H9 (cell line): ENCODE data around the gene LYST. TPM values are rescaled to one million over a fixed set of nuclear protein-coding genes. Genes with fewer than 3 reads are reported as not detected.

Experiments
- DNase-seq: peaks from one replicate; pipeline ENCODE4 v3.0.0-alpha.2; 2017
- H2AFZ ChIP-seq: one replicate; pipeline ENCODE4 v1.6.1; 2013; ENCODE audit warnings: mild to moderate bottlenecking, low read length, control low read depth, moderate library complexity
- H2AK5ac ChIP-seq: 2 replicates; pipeline ENCODE4 v1.6.1; 2013; ENCODE audit warnings: low read length, control low read depth, mixed read lengths; ENCODE audit not compliant: insufficient read length
- H2BK120ac ChIP-seq: one replicate; pipeline ENCODE4 v1.6.1; 2013; ENCODE audit warnings: low read depth, mild to moderate bottlenecking, low read length, control low read depth, inconsistent platforms; ENCODE audit not compliant: poor library complexity, severe bottlenecking
- H2BK12ac ChIP-seq: 2 replicates; pipeline ENCODE4 v1.6.1; 2013; ENCODE audit warnings: low read length, control low read depth, mixed read lengths, low read depth; ENCODE audit not compliant: insufficient read length
- H2BK15ac ChIP-seq: 2 replicates; pipeline ENCODE4 v1.6.1; 2013; ENCODE audit warnings: low read depth, low read length, control low read depth
- H2BK20ac ChIP-seq: one replicate; pipeline ENCODE4 v1.6.1; 2013; ENCODE audit warnings: low read depth, mild to moderate bottlenecking, low read length, control low read depth, inconsistent platforms; ENCODE audit not compliant: poor library complexity, severe bottlenecking
- H2BK5ac ChIP-seq: 2 replicates; pipeline ENCODE4 v1.6.1; 2013; ENCODE audit warnings: low read length, control low read depth, mixed read lengths; ENCODE audit not compliant: insufficient read length
- H3K14ac ChIP-seq: 2 replicates; pipeline ENCODE4 v1.6.1; 2013; ENCODE audit warnings: low read length, control low read depth; ENCODE audit not compliant: insufficient read depth
- H3K18ac ChIP-seq: 2 replicates; pipeline ENCODE4 v1.6.1; 2013; ENCODE audit warnings: low read depth, mild to moderate bottlenecking, mixed read lengths, low read length, control low read depth; ENCODE audit not compliant: insufficient read length
- H3K23ac ChIP-seq: 2 replicates; pipeline ENCODE4 v1.6.1; 2013; ENCODE audit warnings: low read length, control low read depth, mixed read lengths, low read depth; ENCODE audit not compliant: insufficient read length
- H3K23me2 ChIP-seq: 2 replicates; pipeline ENCODE4 v1.6.1; 2013; ENCODE audit warnings: low read depth, mild to moderate bottlenecking, mixed read lengths, low read length, control low read depth; ENCODE audit not compliant: insufficient read length, poor library complexity, severe bottlenecking
- H3K27ac ChIP-seq: 2 replicates; pipeline ENCODE4 v1.5.1; 2013; ENCODE audit warnings: low read length, control low read depth, mixed read lengths, low read depth; ENCODE audit not compliant: insufficient read length
- H3K27me3 ChIP-seq: 2 replicates; pipeline ENCODE4 v1.6.1; 2013; ENCODE audit warnings: low read length, control low read depth, inconsistent platforms; ENCODE audit not compliant: insufficient read depth
- H3K4ac ChIP-seq: 2 replicates; pipeline ENCODE4 v1.6.1; 2013; ENCODE audit warnings: low read depth, mild to moderate bottlenecking, control low read depth, inconsistent platforms, low read length, moderate library complexity
- H3K4me1 ChIP-seq: 2 replicates; pipeline ENCODE4 v1.6.1; 2013; ENCODE audit warnings: low read length, control low read depth, inconsistent platforms; ENCODE audit not compliant: insufficient read depth
- H3K4me2 ChIP-seq: 2 replicates; pipeline ENCODE4 v1.6.1; 2013; ENCODE audit warnings: low read length, control low read depth, mixed read lengths; ENCODE audit not compliant: insufficient read length, insufficient read depth
- H3K56ac ChIP-seq: 2 replicates; pipeline ENCODE4 v1.6.1; 2013; ENCODE audit warnings: low read depth, mild to moderate bottlenecking, mixed read lengths, low read length, control low read depth; ENCODE audit not compliant: insufficient read length
- H3K79me1 ChIP-seq: 2 replicates; pipeline ENCODE4 v1.6.1; 2013; ENCODE audit warnings: low read depth, mild to moderate bottlenecking, moderate library complexity, low read length, control low read depth, inconsistent platforms; ENCODE audit not compliant: insufficient read depth, poor library complexity, severe bottlenecking
- H3K79me2 ChIP-seq: 2 replicates; pipeline ENCODE4 v1.6.1; 2013; ENCODE audit warnings: low read length, control low read depth, inconsistent platforms; ENCODE audit not compliant: insufficient read depth
- H3K9ac ChIP-seq: 2 replicates; pipeline ENCODE4 v1.6.1; 2013; ENCODE audit warnings: low read length, control low read depth, mixed read lengths; ENCODE audit not compliant: insufficient read length; ENCODE audit errors: extremely low read depth
- H3K9me3 ChIP-seq: one replicate; pipeline ENCODE4 v1.6.1; 2013; ENCODE audit warnings: low read depth, low read length, inconsistent platforms; ENCODE audit not compliant: control insufficient read depth
- H3T11ph ChIP-seq: one replicate; pipeline ENCODE4 v1.6.1; 2013; ENCODE audit warnings: mild to moderate bottlenecking, low read length, control low read depth, inconsistent platforms
- H4K20me1 ChIP-seq: one replicate; pipeline ENCODE4 v1.6.1; 2013; ENCODE audit not compliant: control insufficient read depth, insufficient read length, insufficient read depth
- H4K5ac ChIP-seq: 2 replicates; pipeline ENCODE4 v1.6.1; 2013; ENCODE audit warnings: low read depth, mild to moderate bottlenecking, mixed read lengths, low read length, control low read depth; ENCODE audit not compliant: insufficient read length
- H4K8ac ChIP-seq: replicated peaks from 2 replicates; pipeline ENCODE4 v1.6.1; 2013; ENCODE audit warnings: low read length, control low read depth, mixed read lengths, low read depth; ENCODE audit not compliant: insufficient read length
- H4K91ac ChIP-seq: 2 replicates; pipeline ENCODE4 v1.6.1; 2013; ENCODE audit warnings: low read depth, mild to moderate bottlenecking, moderate library complexity, mixed read lengths, low read length, control low read depth; ENCODE audit not compliant: insufficient read length
- H3K27ac Mint-ChIP-seq, 3 experiments: 2 replicates in 2 of 3; 3 replicates in 1 of 3; pipeline ENCODE4 v1.8.0; 2020 to 2021; ENCODE audit warnings: mixed read lengths in 3 of 3, mild to moderate bottlenecking in 1 of 3, moderate library complexity in 1 of 3
- H3K27me3 Mint-ChIP-seq: 2 replicates; pipeline ENCODE4 v1.8.0; 2021; ENCODE audit warnings: low read depth, mild to moderate bottlenecking, moderate library complexity, mixed read lengths
- H3K36me3 Mint-ChIP-seq, 3 experiments: 2 replicates in 2 of 3; 3 replicates in 1 of 3; pipeline ENCODE4 v1.8.0; 2020 to 2021; ENCODE audit warnings: low read depth in 3 of 3, mixed read lengths in 3 of 3; ENCODE audit not compliant: insufficient read depth in 1 of 3
- H3K4me1 Mint-ChIP-seq, 2 experiments: 2 replicates each; pipeline ENCODE4 v1.8.0; 2020; ENCODE audit warnings: mixed read lengths in 2 of 2
- H3K4me3 Mint-ChIP-seq, 2 experiments: 2 replicates in 1 of 2; 3 replicates in 1 of 2; pipeline ENCODE4 v1.8.0; 2020 to 2021; ENCODE audit warnings: mild to moderate bottlenecking in 2 of 2, mixed read lengths in 2 of 2, moderate library complexity in 1 of 2
- H3K9me3 Mint-ChIP-seq, 2 experiments: 2 replicates in 1 of 2; 3 replicates in 1 of 2; pipeline ENCODE4 v1.8.0; 2020; ENCODE audit warnings: mild to moderate bottlenecking in 2 of 2, mixed read lengths in 2 of 2, moderate library complexity in 1 of 2
- WGBS: extraction: QIAGEN DNeasy Blood & Tissue Kit; methylation state at CpG from one replicate; pipeline ENCODE4 v1.1.7; 2013; ENCODE audit warnings: missing lambda C conversion rate, low lambda C conversion rate, mixed read lengths; ENCODE audit not compliant: insufficient read length; ENCODE audit errors: extremely low coverage; 5-methylcytosine and 5-hydroxymethylcytosine counted together
- total RNA-seq: library from RNA; stranded (reverse); gene quantifications from 2 replicates; pipeline ENCODE4 v1.2.1, GENCODE V29; 2021
- TF ChIP-seq, protein P1 (sequence below): fragments of 200-600 bp; sonication (generic); conservative IDR thresholded peaks from 3 replicates; pipeline ENCODE4 v1.8.0; 2021; ENCODE audit warnings: antibody characterized with exemption, mild to moderate bottlenecking

The LYST gene
- total RNA-seq, 1 experiment from 2014 or later = 0.13 TPM

DNA sequence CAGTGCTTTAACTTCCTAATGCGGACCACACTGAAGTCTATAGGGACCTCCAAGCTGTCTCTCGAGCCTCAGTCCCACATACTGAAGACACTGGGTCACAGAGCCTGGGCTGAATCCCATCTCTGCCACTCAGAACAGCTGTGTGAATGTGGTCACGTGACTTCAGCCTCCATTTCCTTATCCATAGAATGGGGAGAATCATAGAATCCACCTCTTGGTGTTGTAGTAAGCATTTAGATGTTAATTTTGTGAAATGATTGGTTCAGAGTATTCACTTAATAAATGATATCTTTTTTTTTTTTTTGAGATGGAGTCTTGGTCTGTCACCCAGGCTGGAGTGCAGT lies 41.2 kb upstream of the LYST start:
- Histone ChIP-seq H4K20me1 (no peaks in the 10 kb centered on the region), H2AFZ (no peak overlapping the region), H3K23me2 (no peaks in the 10 kb centered on the region), H2AK5ac (no peak overlapping the region), H3K4ac (no peak overlapping the region), H3K4me1 (no peaks in the 10 kb centered on the region), H2BK15ac (no peak overlapping the region), H4K5ac (no peak overlapping the region), H3K56ac (no peak overlapping the region), H3K18ac (no peak overlapping the region), H2BK12ac (no peak overlapping the region), H3K9me3 (no peaks in the 10 kb centered on the region), H4K8ac (no peak overlapping the region), H3K23ac (no peak overlapping the region), H3K79me2 (no peaks in the 10 kb centered on the region), H3T11ph (no peak overlapping the region), H3K4me2 (no peak overlapping the region), H3K27ac (no peak overlapping the region), H3K14ac (no peak overlapping the region), H2BK120ac (no peak overlapping the region), H2BK20ac (no peak overlapping the region), H3K27me3 (no peaks in the 10 kb centered on the region), H3K79me1 (no peaks in the 10 kb centered on the region), H3K9ac (no peak overlapping the region), H2BK5ac (no peak overlapping the region), H4K91ac (no peak overlapping the region)
- no peak overlapping the region for H3K27ac Mint-ChIP-seq
- H3K4me3 Mint-ChIP-seq = no peak overlapping the region
- TF ChIP-seq, protein P1, sequence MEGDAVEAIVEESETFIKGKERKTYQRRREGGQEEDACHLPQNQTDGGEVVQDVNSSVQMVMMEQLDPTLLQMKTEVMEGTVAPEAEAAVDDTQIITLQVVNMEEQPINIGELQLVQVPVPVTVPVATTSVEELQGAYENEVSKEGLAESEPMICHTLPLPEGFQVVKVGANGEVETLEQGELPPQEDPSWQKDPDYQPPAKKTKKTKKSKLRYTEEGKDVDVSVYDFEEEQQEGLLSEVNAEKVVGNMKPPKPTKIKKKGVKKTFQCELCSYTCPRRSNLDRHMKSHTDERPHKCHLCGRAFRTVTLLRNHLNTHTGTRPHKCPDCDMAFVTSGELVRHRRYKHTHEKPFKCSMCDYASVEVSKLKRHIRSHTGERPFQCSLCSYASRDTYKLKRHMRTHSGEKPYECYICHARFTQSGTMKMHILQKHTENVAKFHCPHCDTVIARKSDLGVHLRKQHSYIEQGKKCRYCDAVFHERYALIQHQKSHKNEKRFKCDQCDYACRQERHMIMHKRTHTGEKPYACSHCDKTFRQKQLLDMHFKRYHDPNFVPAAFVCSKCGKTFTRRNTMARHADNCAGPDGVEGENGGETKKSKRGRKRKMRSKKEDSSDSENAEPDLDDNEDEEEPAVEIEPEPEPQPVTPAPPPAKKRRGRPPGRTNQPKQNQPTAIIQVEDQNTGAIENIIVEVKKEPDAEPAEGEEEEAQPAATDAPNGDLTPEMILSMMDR = no peak
- peaks cover 0 to 3% of the 10 kb centered on the region in 2 experiments; a peak in 1 of 5 replicates for H3K9me3 Mint-ChIP-seq
- no CpG with 5 or more reads among the region's 3 CpGs for whole genome bisulfite sequencing
- H3K27me3 Mint-ChIP-seq = peaks cover 7% of the 10 kb centered on the region
- H3K4me1 Mint-ChIP-seq = peaks cover 13 to 17% of the 10 kb centered on the region in 2 experiments
- DNase-seq = no peak
- H3K36me3 Mint-ChIP-seq = peaks cover 0 to 1% (median 0%) of the 10 kb centered on the region in 3 experiments; a peak in 1 of 7 replicates
